Transverse colon (tissue), 4 donors: ENCODE results near the gene RAB20.

Experiments used
- CTCF ChIP-seq, 5 experiments: fragments of 200-600 bp in 3 of 5; fragments of 450-650 bp in 2 of 5; sonication (generic) in 3 of 5; IDR thresholded peaks; 1 replicate in 2 of 5; 2 replicates in 3 of 5; pipeline ENCODE4 v1.5.1; 2016 to 2017; ENCODE audit warnings: antibody characterized with exemption in 5 of 5, inconsistent platforms in 3 of 5, mild to moderate bottlenecking in 2 of 5, moderate library complexity in 1 of 5
- POLR2AphosphoS5 ChIP-seq, 3 donors: sonication (generic); formaldehyde crosslinking; IDR thresholded peaks; one replicate each; pipeline ENCODE4 v1.6.1; 2016; ENCODE audit warnings: antibody characterized with exemption in 3 of 3

- TF ChIP-seq CTCF (IDR thresholded peaks at IDR 0.05) (no peak), POLR2AphosphoS5 (IDR thresholded peaks at IDR 0.05) (no peak)
Measured at GRCh38 chr13:110533771-110534670, 27.5 kb downstream of the RAB20 start.
